GM23338 (cell line): ENCODE data around the gene TLE3.

ENCODE experiments used
- CTCF ChIP-seq, 2 experiments: fragments of 200-600 bp in 1 of 2; sonication (generic) in 1 of 2; conservative IDR thresholded peaks; 2 replicates each; pipeline versions ENCODE4 v1.5.1 to v1.6.1; 2016 to 2017; ENCODE audit warnings: antibody characterized with exemption in 2 of 2, low read depth in 2 of 2, mild to moderate bottlenecking in 2 of 2, moderate library complexity in 1 of 2
- EZH2phosphoT487 ChIP-seq: fragments of 200-600 bp; sonication (generic); IDR thresholded peaks from one replicate; pipeline ENCODE4 v1.8.1; 2018; ENCODE audit warnings: antibody characterized with exemption; ENCODE audit not compliant: unreplicated experiment
- JUNB ChIP-seq: IDR thresholded peaks from one replicate; pipeline ENCODE4 v1.6.1; 2016; ENCODE audit warnings: antibody characterized with exemption; ENCODE audit not compliant: unreplicated experiment
- POLR2AphosphoS5 ChIP-seq: IDR thresholded peaks from 2 replicates; pipeline ENCODE4 v1.6.1; 2016; ENCODE audit warnings: antibody characterized with exemption, low read depth
- ZNF114 ChIP-seq: fragments of 250-450 bp; sonication (Bioruptor Pico); IDR thresholded peaks from 2 replicates; pipeline ENCODE4 v1.5.0; 2020; ENCODE audit warnings: mild to moderate bottlenecking, moderate library complexity

GRCh38 chr15:70088887-70089691 is 8.6 kb downstream of the TLE3 start:
- TF ChIP-seq ZNF114 (CRISPR knock-in tag) (no peak), EZH2phosphoT487 (no peak), POLR2AphosphoS5 (no peak), CTCF (conservative IDR thresholded peaks at IDR 0.05; ENCODE audit: low read depth in 2 of 2) (no peak), JUNB (no peak)
